GM12865 (cell line): Measurements from ENCODE around the gene GET3.

Source experiments
- DNase-seq: peaks from one replicate; pipeline ENCODE4 v3.0.0; 2010; ENCODE audit warnings: low read depth
- H3K4me3 ChIP-seq: 2 replicates; pipeline ENCODE4 v1.5.1; 2011; ENCODE audit warnings: mild to moderate bottlenecking, low read depth, low read length, control low read depth
- CTCF ChIP-seq: IDR thresholded peaks from 2 replicates; pipeline ENCODE4 v1.5.1; 2011; ENCODE audit warnings: low read length, control low read depth, low read depth, inconsistent platforms; ENCODE audit not compliant: insufficient read depth; ENCODE audit errors: missing control alignments

The GET3 gene

DNA sequence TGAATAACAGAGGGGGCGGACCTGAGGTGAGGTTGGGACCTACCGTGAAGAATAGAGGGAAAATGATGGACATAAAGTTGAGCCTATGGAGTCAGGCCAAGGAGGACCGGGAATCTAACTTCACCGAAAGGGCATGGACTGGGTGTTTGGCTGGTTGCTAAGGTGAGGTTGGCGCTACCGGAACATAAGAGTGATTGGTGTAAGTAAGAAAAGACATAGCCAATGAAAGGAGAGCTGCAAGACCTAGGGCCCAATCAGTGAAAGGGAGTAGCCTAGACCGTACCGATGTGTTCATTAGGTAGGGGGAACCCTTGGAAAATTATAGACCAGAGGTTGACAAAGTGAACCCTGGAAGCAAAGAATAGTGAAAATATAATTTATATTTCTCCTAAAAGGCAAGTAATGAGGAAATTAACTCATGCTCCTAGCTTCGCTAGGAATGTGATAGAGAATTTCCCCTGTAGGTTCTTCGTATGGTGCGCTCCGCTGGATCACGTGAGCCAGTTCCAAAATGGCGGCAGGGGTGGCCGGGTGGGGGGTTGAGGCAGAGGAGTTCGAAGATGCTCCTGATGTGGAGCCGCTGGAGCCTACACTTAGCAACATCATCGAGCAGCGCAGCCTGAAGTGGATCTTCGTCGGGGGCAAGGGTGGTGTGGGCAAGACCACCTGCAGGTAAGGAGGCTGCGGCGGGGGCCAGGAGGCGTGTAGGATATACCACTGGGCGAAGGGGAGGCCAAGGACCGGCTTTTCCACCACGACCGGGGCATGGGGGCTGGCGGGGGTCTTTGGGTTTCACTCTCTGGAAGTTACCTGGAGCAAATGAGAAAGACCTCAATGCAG is at the start of gene GET3:
TSS of gene GET3 (plus strand) at position 503 of the 840 bp plus-strand sequence. CDS start at position 512, 9 bp downstream.
- no peak for TF ChIP-seq CTCF
- DNase-seq, result peak; percentile 98
- peak within 1 kb of the TSS; percentile 74 for H3K4me3 ChIP-seq

DNA sequence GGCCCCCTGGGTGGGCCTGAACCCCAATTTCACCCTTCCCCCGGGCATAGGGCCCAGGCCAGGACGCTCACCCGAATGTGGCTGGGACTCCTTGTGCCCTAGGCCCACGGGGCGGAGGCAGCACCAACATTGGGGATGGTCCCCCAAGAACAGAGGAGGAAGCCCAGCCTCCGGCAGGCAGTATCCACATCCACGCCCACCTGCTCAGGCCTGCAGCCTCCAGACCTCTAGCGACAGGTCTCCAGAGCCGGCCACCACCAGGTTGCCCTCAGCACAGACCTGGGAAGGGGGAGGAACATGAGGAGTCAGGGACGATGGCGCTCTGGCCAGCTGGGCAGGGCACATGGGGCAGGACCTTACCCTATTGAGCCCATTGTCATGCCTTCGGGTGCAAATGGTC is 48.3 kb upstream of the GET3 start:
- no peak for DNase-seq
- TF ChIP-seq CTCF, result no peak
- H3K4me3 ChIP-seq, result no peak overlapping the region

DNA sequence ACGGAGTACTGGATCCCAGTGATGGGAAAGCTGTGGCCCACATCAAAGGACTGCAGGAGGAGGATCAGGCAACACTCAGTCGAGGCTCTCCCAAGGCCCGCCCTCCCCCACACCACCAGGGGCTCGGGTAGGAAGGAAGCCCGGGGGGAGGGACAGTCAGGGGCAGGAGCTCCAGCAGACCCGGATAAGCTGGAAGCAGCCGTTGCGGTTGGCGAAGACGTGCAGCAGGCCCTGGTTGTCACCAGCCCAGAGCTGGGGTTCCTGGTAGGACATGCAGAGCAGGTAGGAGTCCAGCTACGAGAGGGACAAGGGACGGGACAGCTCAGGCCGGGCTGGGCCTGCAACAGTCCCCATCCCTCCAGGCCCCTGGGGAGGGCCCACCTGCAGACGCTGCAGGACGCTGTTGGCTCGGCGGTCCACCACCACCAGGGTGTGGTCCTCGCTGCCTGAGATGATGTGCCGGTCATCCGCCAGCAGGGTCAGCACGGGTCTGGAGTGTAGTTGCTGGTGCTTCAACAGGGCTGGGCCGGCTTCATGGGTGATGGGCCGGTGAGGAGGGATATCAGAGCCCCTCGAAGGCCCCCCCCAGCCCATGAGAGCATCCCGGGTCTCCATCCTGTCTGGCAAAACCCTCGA is 47.6 kb upstream of the GET3 start:
- no peak for DNase-seq
- no peak overlapping the region for H3K4me3 ChIP-seq
- no peak for TF ChIP-seq CTCF

GRCh38 chr19:12692960-12693359 is 44.3 kb upstream of the GET3 start:
- TF ChIP-seq CTCF, result no peak
- H3K4me3 ChIP-seq, result no peak overlapping the region
- no peak for DNase-seq

GRCh38 chr19:12694641-12695040 is 42.7 kb upstream of the GET3 start:
- DNase-seq, result no peak
- no peak overlapping the region for H3K4me3 ChIP-seq
- TF ChIP-seq CTCF, result no peak

- H3K4me3 ChIP-seq, result no peak overlapping the region
- no peak for DNase-seq
- no peak for TF ChIP-seq CTCF
Measured at GRCh38 chr19:12695096-12695495, 42.2 kb upstream of the GET3 start.
